Nasal cavity respiratory epithelium epithelial cell of viscerocranial mucosa (primary cell): ENCODE data around the gene LMBRD1. TPM values are rescaled to one million over a fixed set of nuclear protein-coding genes. Genes with fewer than 3 reads are reported as not detected.

ENCODE experiments used
- total RNA-seq: library from RNA; depleted of rRNA; stranded (reverse); fragments of >200 nt; gene quantifications from 2 replicates; pipeline ENCODE4 v1.2.3, GENCODE V29; 2014

The LMBRD1 gene
- 13.0 and 36.4 TPM in 2 replicates for total RNA-seq

GRCh38 chr6:69796642-69797390, at the start of gene LMBRD1:
Gene LMBRD1 (minus strand): TSS chr6:69797010. CDS start chr6:69796881, 129 bp downstream.

Other genes starting within 250 kb of the LMBRD1 start
- gene COL19A1, start 69.5 kb upstream of the LMBRD1 start, total RNA-seq, result under 0.01 TPM in 1 of 2 replicates, not detected in the other